ENCODE results near the gene COL4A6.

COL4A6 gene

GRCh38 chrX:108171671-108172070 lies 266.6 kb downstream of the COL4A6 start:
- DNase-seq, result no peak
- Histone ChIP-seq H4K91ac (ENCODE audit: low read length) (no peak overlapping the region), H2BK15ac (ENCODE audit: low read depth, poor library complexity, severe bottlenecking) (no peak overlapping the region), H3K4me1 (ENCODE audit: control insufficient read depth, insufficient read depth, low read depth, low read length) (peaks cover 3% of the 10 kb centered on the region), H3K4me2 (ENCODE audit: low read length, poor library complexity, severe bottlenecking) (no peak overlapping the region), H3K79me1 (replicated peaks; ENCODE audit: low read length, poor library complexity, severe bottlenecking) (no peaks in the 10 kb centered on the region), H3K4ac (ENCODE audit: low read depth in 1 of 2, low read length in 2 of 2) (no peak overlapping the region), H3K18ac (ENCODE audit: low read depth in 1 of 2, low read length in 2 of 2) (no peak overlapping the region), H2BK5ac (ENCODE audit: low read depth, low read length, poor library complexity, severe bottlenecking) (no peak overlapping the region), H3K27ac (ENCODE audit: low read length, poor library complexity, severe bottlenecking) (no peak overlapping the region), H3K9ac (ENCODE audit: low read length) (no peak overlapping the region), H2AK5ac (ENCODE audit: low read length, severe bottlenecking) (no peak overlapping the region), H3K14ac (ENCODE audit: low read length in 2 of 2) (no peak overlapping the region), H3K4me3 (ENCODE audit: insufficient read depth in 1 of 2, low read depth in 1 of 2, low read length in 2 of 2) (no peak overlapping the region), H2BK12ac (ENCODE audit: low read length in 2 of 2) (no peak overlapping the region), H2BK120ac (ENCODE audit: low read depth, low read length) (no peak overlapping the region), H3K23ac (ENCODE audit: low read length in 2 of 2) (no peak overlapping the region), H3K9me3 (ENCODE audit: control insufficient read depth, low read length) (no peaks in the 10 kb centered on the region), H3K27me3 (ENCODE audit: control insufficient read depth in 1 of 2, insufficient read depth in 1 of 2, low read length in 2 of 2) (peaks cover 0 to 62% of the 10 kb centered on the region in 2 experiments), H2AFZ (ENCODE audit: low read depth, low read length) (no peak overlapping the region), H3K36me3 (ENCODE audit: control insufficient read depth in 1 of 2, insufficient read depth in 2 of 2, low read depth in 1 of 2, low read length in 2 of 2) (no peaks in the 10 kb centered on the region), H4K8ac (ENCODE audit: low read length) (no peak overlapping the region)
- WGBS, result 100% methylated on average over 4 of the region's 4 CpGs

- H3K14ac ChIP-seq (ENCODE audit: low read length in 2 of 2), result no peak overlapping the region
- H3K4ac ChIP-seq (ENCODE audit: low read depth in 1 of 2, low read length in 2 of 2), result no peak overlapping the region
- peaks cover 0 to 54% of the 10 kb centered on the region in 2 experiments for H3K27me3 ChIP-seq (ENCODE audit: control insufficient read depth in 1 of 2, insufficient read depth in 1 of 2, low read length in 2 of 2)
- no peak overlapping the region for H3K4me2 ChIP-seq (ENCODE audit: low read length, poor library complexity, severe bottlenecking)
- H2BK12ac ChIP-seq (ENCODE audit: low read length in 2 of 2), result no peak overlapping the region
- H3K18ac ChIP-seq (ENCODE audit: low read depth in 1 of 2, low read length in 2 of 2), result no peak overlapping the region
- H3K23ac ChIP-seq (ENCODE audit: low read length in 2 of 2), result no peak overlapping the region
- H3K27ac ChIP-seq (ENCODE audit: low read length, poor library complexity, severe bottlenecking), result no peak overlapping the region
- no peaks in the 10 kb centered on the region for H3K79me1 ChIP-seq (replicated peaks; ENCODE audit: low read length, poor library complexity, severe bottlenecking)
- no peaks in the 10 kb centered on the region for H3K36me3 ChIP-seq (ENCODE audit: control insufficient read depth in 1 of 2, insufficient read depth in 2 of 2, low read depth in 1 of 2, low read length in 2 of 2)
- no peak overlapping the region for H3K4me3 ChIP-seq (ENCODE audit: insufficient read depth in 1 of 2, low read depth in 1 of 2, low read length in 2 of 2)
- H2AK5ac ChIP-seq (ENCODE audit: low read length, severe bottlenecking), result no peak overlapping the region
- H2BK15ac ChIP-seq (ENCODE audit: low read depth, poor library complexity, severe bottlenecking), result no peak overlapping the region
- H2AFZ ChIP-seq (ENCODE audit: low read depth, low read length), result no peak overlapping the region
- no peak overlapping the region for H4K8ac ChIP-seq (ENCODE audit: low read length)
- peaks cover 1% of the 10 kb centered on the region for H3K4me1 ChIP-seq (ENCODE audit: control insufficient read depth, insufficient read depth, low read depth, low read length)
- no peak overlapping the region for H2BK5ac ChIP-seq (ENCODE audit: low read depth, low read length, poor library complexity, severe bottlenecking)
- WGBS, result 95% methylated on average over 2 of the region's 3 CpGs
- no peaks in the 10 kb centered on the region for H3K9me3 ChIP-seq (ENCODE audit: control insufficient read depth, low read length)
- no peak for DNase-seq
- no peak overlapping the region for H2BK120ac ChIP-seq (ENCODE audit: low read depth, low read length)
- H3K9ac ChIP-seq (ENCODE audit: low read length), result no peak overlapping the region
- H4K91ac ChIP-seq (ENCODE audit: low read length), result no peak overlapping the region
Observed at GRCh38 chrX:108169768-108170167, 268.5 kb downstream of the COL4A6 start.

DNA sequence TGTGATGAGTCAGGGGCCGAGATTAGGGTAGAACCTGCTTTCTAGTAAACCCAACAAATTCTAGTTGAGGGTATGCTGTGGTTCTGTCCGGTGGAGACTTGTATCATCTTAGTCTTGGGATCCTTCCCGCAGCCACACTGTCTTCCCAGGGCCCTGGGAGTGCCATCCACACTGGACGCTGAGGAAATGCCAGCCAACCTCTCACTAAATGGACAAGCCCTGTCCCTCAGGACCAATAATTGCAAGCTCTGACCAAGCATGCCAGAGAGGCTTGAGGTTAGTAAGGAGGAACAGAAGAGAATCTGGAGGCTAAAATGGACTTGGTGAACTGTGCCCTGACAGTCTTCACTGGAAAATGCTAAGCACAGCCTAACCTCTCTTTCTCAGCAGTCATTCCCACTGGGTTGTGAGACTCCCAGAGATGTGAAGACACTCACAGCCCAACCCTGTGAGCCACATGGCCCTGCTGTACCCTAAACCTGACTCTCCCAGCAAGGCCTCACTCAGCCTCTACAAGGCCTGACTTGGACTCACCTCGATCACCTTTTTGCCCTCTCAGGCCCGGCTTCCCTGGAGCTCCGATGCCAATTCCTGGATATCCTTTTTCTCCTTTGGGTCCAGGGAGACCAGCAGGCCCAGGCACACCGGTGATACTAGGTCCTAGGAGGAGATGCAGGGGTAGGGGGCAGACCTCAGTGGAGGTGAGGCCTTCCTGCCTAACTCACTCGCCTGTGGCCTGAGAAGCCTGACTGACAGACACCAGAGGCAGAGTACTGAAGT lies 269.1 kb downstream of the COL4A6 start:
- Histone ChIP-seq H2AK5ac (ENCODE audit: low read length, severe bottlenecking) (no peak overlapping the region), H3K9me3 (ENCODE audit: control insufficient read depth, low read length) (no peaks in the 10 kb centered on the region)

DNA sequence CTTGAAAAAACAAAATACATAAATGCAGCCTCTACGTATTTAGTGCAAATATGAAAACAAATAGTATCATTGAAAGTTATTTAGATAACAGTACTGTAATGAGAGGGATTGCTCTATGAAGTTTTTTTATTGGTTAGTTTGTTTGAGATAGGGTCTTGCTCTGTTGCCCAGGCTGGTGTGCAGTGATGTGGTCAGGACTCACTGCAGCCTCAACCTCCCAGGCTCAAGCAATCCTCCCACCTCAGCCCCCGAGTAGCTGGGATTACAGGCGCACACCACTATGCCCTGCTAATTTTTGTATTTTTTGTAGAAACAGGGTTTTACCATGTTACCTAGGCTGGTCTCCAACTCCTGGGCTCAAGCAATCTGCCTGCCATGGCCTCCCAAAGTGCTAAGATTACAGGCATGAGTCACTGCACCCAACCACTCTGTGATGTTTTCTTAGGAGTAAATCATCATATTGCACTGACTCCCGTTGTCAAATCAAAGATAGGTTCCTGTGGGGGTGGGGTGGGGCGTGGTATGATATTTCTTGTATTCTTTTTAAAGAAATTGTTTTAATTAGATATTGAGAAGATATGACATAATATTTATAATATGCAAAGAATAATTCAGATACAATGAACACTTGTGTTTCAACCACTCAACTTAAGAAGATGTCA lies 270.9 kb downstream of the COL4A6 start:
- no peak overlapping the region for H3K18ac ChIP-seq (ENCODE audit: low read depth in 1 of 2, low read length in 2 of 2)
- no peak overlapping the region for H4K91ac ChIP-seq (ENCODE audit: low read length)
- no peak overlapping the region for H2BK12ac ChIP-seq (ENCODE audit: low read length in 2 of 2)
- H4K8ac ChIP-seq (ENCODE audit: low read length), result no peak overlapping the region
- no peak overlapping the region for H2BK5ac ChIP-seq (ENCODE audit: low read depth, low read length, poor library complexity, severe bottlenecking)
- no peaks in the 10 kb centered on the region for H3K79me1 ChIP-seq (replicated peaks; ENCODE audit: low read length, poor library complexity, severe bottlenecking)
- no peak overlapping the region for H3K14ac ChIP-seq (ENCODE audit: low read length in 2 of 2)
- no peak overlapping the region for H3K27ac ChIP-seq (ENCODE audit: low read length, poor library complexity, severe bottlenecking)
- no peaks in the 10 kb centered on the region for H3K9me3 ChIP-seq (ENCODE audit: control insufficient read depth, low read length)
- H2AK5ac ChIP-seq (ENCODE audit: low read length, severe bottlenecking), result no peak overlapping the region
- H2AFZ ChIP-seq (ENCODE audit: low read depth, low read length), result no peak overlapping the region
- H3K23ac ChIP-seq (ENCODE audit: low read length in 2 of 2), result no peak overlapping the region
- no peaks in the 10 kb centered on the region for H3K36me3 ChIP-seq (ENCODE audit: control insufficient read depth in 1 of 2, insufficient read depth in 2 of 2, low read depth in 1 of 2, low read length in 2 of 2)
- DNase-seq, result peak; percentile 32
- H2BK15ac ChIP-seq (ENCODE audit: low read depth, poor library complexity, severe bottlenecking), result no peak overlapping the region
- H3K4me3 ChIP-seq (ENCODE audit: insufficient read depth in 1 of 2, low read depth in 1 of 2, low read length in 2 of 2), result no peak overlapping the region
- no peak overlapping the region for H3K4ac ChIP-seq (ENCODE audit: low read depth in 1 of 2, low read length in 2 of 2)
- H3K4me1 ChIP-seq (ENCODE audit: control insufficient read depth, insufficient read depth, low read depth, low read length), result peaks cover 1% of the 10 kb centered on the region
- H3K4me2 ChIP-seq (ENCODE audit: low read length, poor library complexity, severe bottlenecking), result no peak overlapping the region
- 92% methylated on average over 2 of the region's 5 CpGs for WGBS
- H3K9ac ChIP-seq (ENCODE audit: low read length), result no peak overlapping the region
- peaks cover 0 to 39% of the 10 kb centered on the region in 2 experiments for H3K27me3 ChIP-seq (ENCODE audit: control insufficient read depth in 1 of 2, insufficient read depth in 1 of 2, low read length in 2 of 2)
- H2BK120ac ChIP-seq (ENCODE audit: low read depth, low read length), result no peak overlapping the region

More for the DNA sequence above, 269.1 kb downstream of the COL4A6 start:
- WGBS, result 92% methylated on average over 2 of the region's 9 CpGs
- no peak for DNase-seq
- no peak overlapping the region for H2BK12ac ChIP-seq (ENCODE audit: low read length in 2 of 2)
- H3K18ac ChIP-seq (ENCODE audit: low read depth in 1 of 2, low read length in 2 of 2), result no peak overlapping the region
- H2BK120ac ChIP-seq (ENCODE audit: low read depth, low read length), result no peak overlapping the region
- no peak overlapping the region for H2AFZ ChIP-seq (ENCODE audit: low read depth, low read length)
- H3K27me3 ChIP-seq (ENCODE audit: control insufficient read depth in 1 of 2, insufficient read depth in 1 of 2, low read length in 2 of 2), result peaks cover 0 to 54% of the 10 kb centered on the region in 2 experiments
- H4K91ac ChIP-seq (ENCODE audit: low read length), result no peak overlapping the region
- H3K23ac ChIP-seq (ENCODE audit: low read length in 2 of 2), result no peak overlapping the region
- H2BK15ac ChIP-seq (ENCODE audit: low read depth, poor library complexity, severe bottlenecking), result no peak overlapping the region
- no peak overlapping the region for H3K4ac ChIP-seq (ENCODE audit: low read depth in 1 of 2, low read length in 2 of 2)
- H2BK5ac ChIP-seq (ENCODE audit: low read depth, low read length, poor library complexity, severe bottlenecking), result no peak overlapping the region
- no peaks in the 10 kb centered on the region for H3K79me1 ChIP-seq (replicated peaks; ENCODE audit: low read length, poor library complexity, severe bottlenecking)
- H3K27ac ChIP-seq (ENCODE audit: low read length, poor library complexity, severe bottlenecking), result no peak overlapping the region
- no peak overlapping the region for H3K14ac ChIP-seq (ENCODE audit: low read length in 2 of 2)
- H3K36me3 ChIP-seq (ENCODE audit: control insufficient read depth in 1 of 2, insufficient read depth in 2 of 2, low read depth in 1 of 2, low read length in 2 of 2), result no peaks in the 10 kb centered on the region
- no peak overlapping the region for H3K4me2 ChIP-seq (ENCODE audit: low read length, poor library complexity, severe bottlenecking)
- H3K4me3 ChIP-seq (ENCODE audit: insufficient read depth in 1 of 2, low read depth in 1 of 2, low read length in 2 of 2), result no peak overlapping the region
- no peak overlapping the region for H3K9ac ChIP-seq (ENCODE audit: low read length)
- H3K4me1 ChIP-seq (ENCODE audit: control insufficient read depth, insufficient read depth, low read depth, low read length), result peaks cover 1% of the 10 kb centered on the region
- no peak overlapping the region for H4K8ac ChIP-seq (ENCODE audit: low read length)
